ENCODE measurements around the gene HES6. TPM values are rescaled to one million over a fixed set of nuclear protein-coding genes. Genes with fewer than 3 reads are reported as not detected.

The HES6 gene
- total and polyA plus RNA-seq, 2 of the 8 experiments (the other 6 are each of a cell fraction or from before 2014, with no cell fraction given) = 32.6 to 36.3 TPM

GRCh38 chr2:238285653-238286082 lies 45.8 kb upstream of the HES6 start:
- Histone ChIP-seq H3K4me3 (ENCODE audit: extremely low read depth in 1 of 4, insufficient read depth in 2 of 4, low read depth in 3 of 4, low read length in 4 of 4) (no peak overlapping the region), H4K20me1 (replicated peaks in 1 of 2; ENCODE audit: control insufficient read depth in 1 of 2, insufficient read depth in 2 of 2, low read length in 2 of 2) (peaks cover 1 to 5% of the 10 kb centered on the region in 2 experiments), H3K4me2 (ENCODE audit: insufficient read depth in 1 of 2, low read depth in 2 of 2, low read length in 2 of 2) (0 out of 4 replicates have a peak overlapping the region, but pooled peaks of 1 of the 2 experiments have one; percentile 19), H3K9ac (replicated peaks in 1 of 4; ENCODE audit: extremely low read depth in 1 of 4, low read depth in 3 of 4, low read length in 3 of 4) (no peak overlapping the region), H4K8ac (ENCODE audit: extremely low read depth, insufficient read depth, low read length) (no peak overlapping the region), H2BK120ac (replicated peaks; ENCODE audit: low read depth, low read length) (no peak overlapping the region), H2AK5ac (ENCODE audit: low read depth, low read length) (no peak overlapping the region), H3K14ac (ENCODE audit: insufficient read length) (no peak overlapping the region), H3K56ac (replicated peaks; ENCODE audit: insufficient read length, low read depth, low read length) (no peak overlapping the region), H3K79me1 (ENCODE audit: low read depth, low read length) (no peaks in the 10 kb centered on the region; the same call in none of the 2 replicates), H3K27ac (ENCODE audit: low read depth, low read length) (no peak overlapping the region), H3K27me3 (replicated peaks in 1 of 4; ENCODE audit: control insufficient read depth in 3 of 4, extremely low read depth in 1 of 4, insufficient read depth in 3 of 4, low read length in 3 of 4) (peaks cover 0 to 10% (median 2%) of the 10 kb centered on the region in 4 experiments; a peak in 2 of 7 replicates), H2BK20ac (ENCODE audit: low read length) (no peak overlapping the region), H3K23ac (ENCODE audit: insufficient read length) (no peak overlapping the region), H3K23me2 (ENCODE audit: low read depth, low read length) (peaks cover 12% of the 10 kb centered on the region), H3K18ac (ENCODE audit: extremely low read depth, low read length) (no peak overlapping the region), H2BK12ac (ENCODE audit: low read depth, low read length) (no peak overlapping the region), H3K9me3 (ENCODE audit: insufficient read depth in 2 of 2, low read depth in 1 of 2, low read length in 1 of 2) (no peaks in the 10 kb centered on the region), H3K4ac (replicated peaks; ENCODE audit: insufficient read length, low read depth, low read length) (no peak overlapping the region), H4K5ac (ENCODE audit: insufficient read length, low read depth, low read length) (no peak overlapping the region), H3K4me1 (replicated peaks in 1 of 4; ENCODE audit: control insufficient read depth in 3 of 4, insufficient read depth in 4 of 4, low read length in 3 of 4) (peaks cover 7 to 22% (median 17%) of the 10 kb centered on the region in 4 experiments), H3K36me3 (ENCODE audit: control insufficient read depth in 2 of 4, insufficient read depth in 4 of 4, low read length in 3 of 4) (no peaks in the 10 kb centered on the region), H2BK15ac (ENCODE audit: low read length) (no peak overlapping the region), H2BK5ac (ENCODE audit: low read depth, low read length) (no peak overlapping the region), H3K79me2 (ENCODE audit: control insufficient read depth in 1 of 2, insufficient read depth in 2 of 2, low read length in 2 of 2) (peaks cover 0 to 4% of the 10 kb centered on the region in 2 experiments; a peak in 1 of 4 replicates), H4K91ac (replicated peaks; ENCODE audit: insufficient read length, low read length) (no peak overlapping the region), H2AFZ (ENCODE audit: low read length) (no peak overlapping the region)
- FAIRE-seq = no peak
- ChIA-PET CTCF (ENCODE audit: partially characterized antibody) (interaction anchor here (0.9 to 18.9 kb wide), 7 partner anchors 8 to 143 kb away, joined by 3 to 298 read pairs (median 4); no protein-coding TSS in a partner anchor), POLR2A (ENCODE audit: partially characterized antibody) (interaction anchor here (1.4 kb wide), 1 partner anchor 15 kb away, joined by 3 read pairs; no protein-coding TSS in a partner anchor)
- DNase-seq (ENCODE audit: low read depth in 1 of 2, low spot score in 2 of 2) = no peak
- WGBS, 2 experiments (ENCODE audit: extremely low coverage in 1 of 2, insufficient coverage in 1 of 2, insufficient read length in 1 of 2, insufficient replicate concordance in 2 of 2, low coverage in 1 of 2, low lambda C conversion rate in 2 of 2, missing lambda C conversion rate in 1 of 2) = 85% methylated on average over 7 of the region's 7 CpGs; no CpG with 5 or more reads in 1 of the 2 experiments
